ENCODE data around the gene TOB2.

Gene TOB2

GRCh38 chr22:41468381-41469217 lies 22.0 kb upstream of the TOB2 start, which contains the start of the genes ACO2 and PHF5A (continued):
- TF ChIP-seq KLF17 (tag by site-specific recombination; IDR thresholded peaks at IDR 0.05) (peak; percentile 91), ZNF530 (tag by site-specific recombination; IDR thresholded peaks at IDR 0.05; ENCODE audit: low read depth) (no peak), ZNF433 (tag by site-specific recombination; IDR thresholded peaks at IDR 0.05; ENCODE audit: low read depth) (no peak), ZNF202 (tag by site-specific recombination; IDR thresholded peaks at IDR 0.05; ENCODE audit: borderline replicate concordance) (no peak), KLF16 (tag by site-specific recombination; IDR thresholded peaks at IDR 0.05) (peak; percentile 92), INSM2 (tag by site-specific recombination; IDR thresholded peaks at IDR 0.05) (no peak), ZNF292 (tag by site-specific recombination; IDR thresholded peaks at IDR 0.05; ENCODE audit: borderline replicate concordance, low read depth) (no peak), YY2 (tag by site-specific recombination; IDR thresholded peaks at IDR 0.05) (peak; percentile 99), ZSCAN4 (tag by site-specific recombination; IDR thresholded peaks at IDR 0.05) (0 out of 2 replicates have a peak, but pooled peaks have one; percentile 17), KLF8 (tag by site-specific recombination; IDR thresholded peaks at IDR 0.05) (peak; percentile 100), ZNF629 (tag by site-specific recombination; IDR thresholded peaks at IDR 0.05) (peak; percentile 93), ZNF26 (tag by site-specific recombination; IDR thresholded peaks at IDR 0.05) (no peak), ZNF175 (tag by site-specific recombination; IDR thresholded peaks at IDR 0.05) (no peak), GLIS2 (tag by site-specific recombination; IDR thresholded peaks at IDR 0.05) (peak; percentile 94), ZNF837 (tag by site-specific recombination; IDR thresholded peaks at IDR 0.05) (no peak), ZNF692 (tag by site-specific recombination; IDR thresholded peaks at IDR 0.05) (peak; percentile 81), SETDB1 (IDR thresholded peaks at IDR 0.05; ENCODE audit: insufficient read length, low read length) (no peak), ZNF248 (tag by site-specific recombination; IDR thresholded peaks at IDR 0.05) (no peak), ZNF48 (tag by site-specific recombination; IDR thresholded peaks at IDR 0.05) (no peak), ZNF76 (tag by site-specific recombination; IDR thresholded peaks at IDR 0.05; ENCODE audit: borderline replicate concordance, low read depth) (peak; percentile 85), ZNF623 (tag by site-specific recombination; IDR thresholded peaks at IDR 0.05) (no peak; the same call in 1 of the 2 replicates), RBAK (tag by site-specific recombination; IDR thresholded peaks at IDR 0.05) (no peak), ZBTB49 (tag by site-specific recombination; IDR thresholded peaks at IDR 0.05; ENCODE audit: low read depth) (no peak), ZNF341 (tag by site-specific recombination; IDR thresholded peaks at IDR 0.05; ENCODE audit: low read depth) (no peak), ZSCAN18 (tag by site-specific recombination; IDR thresholded peaks at IDR 0.05) (peak; percentile 68; the same call in 1 of the 2 replicates), KLF7 (tag by site-specific recombination; IDR thresholded peaks at IDR 0.05; ENCODE audit: borderline replicate concordance) (peak; percentile 100)
